HG03432 (cell line): Measurements from ENCODE around the gene ITGAD.

Experiments
- ATAC-seq: cut with Tn5 transposase; IDR thresholded peaks from one replicate; pipeline ENCODE4 v1.9.1; 2021; ENCODE audit warnings: mild to moderate bottlenecking, moderate library complexity; ENCODE audit not compliant: unreplicated experiment

ITGAD gene

DNA sequence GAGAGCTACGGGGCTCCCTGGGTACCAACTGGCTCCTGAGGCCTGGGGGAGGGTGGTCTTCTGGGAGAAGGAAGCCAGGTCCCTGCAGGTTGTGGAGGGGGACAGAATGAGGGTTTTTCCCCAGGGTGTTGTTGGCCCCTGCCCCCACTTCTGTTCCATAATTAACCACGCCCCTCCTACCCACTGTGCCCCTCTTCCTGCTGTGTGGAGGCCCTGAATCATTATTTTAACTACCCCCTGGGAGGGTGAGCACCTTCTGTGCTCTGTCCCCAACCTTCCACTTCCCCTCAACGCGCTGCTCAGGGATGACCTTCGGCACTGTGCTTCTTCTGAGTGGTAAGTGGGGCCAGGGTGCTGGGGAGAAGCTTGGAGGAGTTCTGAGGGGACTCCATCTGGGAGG is at the start of gene ITGAD:
Gene ITGAD, plus strand, starts transcription at position 280 of the 400 bp plus-strand sequence. Its CDS starts 26 bp downstream, at position 306.
- no peak for ATAC-seq

DNA sequence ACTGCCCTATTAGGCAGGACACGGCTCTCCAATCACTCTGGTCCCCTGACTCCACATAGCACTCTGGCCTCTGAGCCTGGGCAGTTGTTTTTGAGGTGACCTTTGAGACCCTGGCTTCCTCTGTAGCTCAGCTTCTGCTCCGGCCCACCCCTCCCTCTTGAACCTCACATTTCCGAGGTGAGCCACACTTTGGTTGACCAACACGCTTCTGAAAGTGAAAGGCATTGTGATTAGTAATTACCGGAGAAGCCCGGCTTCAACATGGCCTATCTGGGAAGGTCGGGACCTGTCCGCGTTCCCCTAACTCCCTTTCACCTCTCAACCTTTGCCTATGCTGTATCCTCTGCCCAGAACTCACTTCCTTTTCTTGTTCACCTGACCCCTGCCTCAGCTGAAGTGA is 48.4 kb upstream of the ITGAD start:
- ATAC-seq, result peak; percentile 96

DNA sequence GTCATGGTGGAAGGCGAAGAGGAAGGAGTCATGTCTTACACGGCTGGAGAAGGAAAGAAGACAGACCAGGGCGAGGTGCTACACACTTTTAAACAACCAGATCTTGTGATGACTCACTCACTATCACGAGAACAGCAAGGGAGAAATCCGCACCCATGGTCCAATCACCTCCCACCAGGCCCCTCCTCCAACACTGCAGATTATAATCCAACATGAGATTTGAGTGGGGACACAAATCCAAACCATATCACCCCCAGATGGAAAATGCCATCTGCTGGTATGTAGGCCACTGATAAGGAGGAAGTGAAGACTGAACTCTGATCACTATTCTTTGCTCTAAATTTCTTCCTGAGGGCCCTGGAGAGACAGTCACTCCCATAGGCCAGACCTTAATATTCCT is 45.7 kb upstream of the ITGAD start:
- ATAC-seq, result no peak

DNA sequence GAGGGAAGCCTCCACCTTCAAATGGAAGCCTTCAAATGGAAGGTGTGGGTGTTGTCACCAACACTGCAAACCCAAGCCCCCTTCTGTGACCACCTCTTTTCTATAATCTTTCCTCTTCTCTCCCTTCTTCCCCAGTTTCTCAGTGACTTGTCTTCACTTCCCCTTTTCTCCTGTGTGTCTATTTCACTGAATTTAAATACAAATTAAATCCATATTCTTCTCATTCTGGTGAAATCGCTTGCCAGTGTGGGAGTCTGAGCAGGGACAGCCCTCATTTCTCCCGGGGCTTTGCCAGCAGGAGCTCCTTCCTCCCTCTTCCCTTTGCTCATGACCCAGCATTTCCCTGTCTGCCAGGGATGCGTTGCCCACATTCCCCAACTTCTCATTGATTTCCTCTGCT is 44.6 kb upstream of the ITGAD start:
- no peak for ATAC-seq

DNA sequence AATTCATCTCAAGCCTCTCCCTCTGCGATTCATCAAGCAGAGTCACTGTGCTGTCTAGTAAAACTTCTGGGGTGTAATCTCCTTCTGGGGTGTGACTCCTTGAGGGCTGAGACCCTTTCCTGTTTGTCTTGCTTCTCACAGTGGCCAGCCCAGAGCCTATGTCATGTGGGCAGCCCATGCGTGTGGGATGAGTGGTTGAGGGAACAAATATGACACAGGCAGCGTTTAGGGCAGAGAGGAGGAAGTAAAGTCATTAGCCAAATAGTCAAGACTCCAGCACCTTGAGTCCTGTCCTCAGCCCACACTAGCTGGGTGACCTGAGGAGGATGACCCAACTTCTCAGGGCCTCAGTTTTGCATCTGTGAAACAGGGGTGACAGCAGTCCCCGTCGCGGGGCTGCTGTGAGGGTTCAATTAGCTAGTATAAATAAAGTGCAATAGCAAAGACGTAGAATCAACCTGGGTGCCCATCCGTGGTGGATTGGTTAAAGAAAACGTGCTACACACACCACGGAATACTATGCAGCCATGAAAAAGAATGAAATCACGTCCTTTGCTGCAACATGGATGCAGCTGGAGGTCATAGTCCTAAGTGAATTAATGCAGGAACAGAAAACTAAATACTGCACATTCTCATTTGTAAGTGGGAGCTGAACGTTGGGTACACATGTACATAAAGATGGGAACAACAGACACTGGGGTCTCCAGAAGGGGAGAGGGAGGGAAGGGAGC is 42.7 kb upstream of the ITGAD start:
- ATAC-seq, result no peak

- ATAC-seq, result no peak
These were observed 41.7 kb upstream of the ITGAD start for GRCh38 chr16:31351246-31351941.

DNA sequence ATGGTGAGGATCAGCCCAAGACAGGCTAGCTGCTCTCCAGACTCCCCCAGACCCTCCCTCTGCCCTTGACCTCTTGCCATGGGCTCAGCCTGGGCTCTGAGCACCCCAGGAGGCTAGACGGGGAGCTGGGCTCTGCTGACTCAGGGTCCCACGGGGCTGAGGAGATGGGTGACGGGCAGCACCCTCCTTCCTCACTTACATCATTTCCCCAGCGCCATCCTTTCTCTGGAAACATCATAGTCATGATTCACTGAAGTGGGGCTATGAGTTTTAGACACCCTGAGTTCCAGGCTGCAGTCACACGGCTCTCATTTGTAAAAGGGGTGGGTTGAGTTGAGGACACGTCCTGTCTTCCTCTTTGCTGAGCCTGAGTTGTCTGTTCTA is 41.2 kb upstream of the ITGAD start:
- no peak for ATAC-seq

- ATAC-seq, result no peak
These were observed 40.6 kb upstream of the ITGAD start for GRCh38 chr16:31352376-31353115.

DNA sequence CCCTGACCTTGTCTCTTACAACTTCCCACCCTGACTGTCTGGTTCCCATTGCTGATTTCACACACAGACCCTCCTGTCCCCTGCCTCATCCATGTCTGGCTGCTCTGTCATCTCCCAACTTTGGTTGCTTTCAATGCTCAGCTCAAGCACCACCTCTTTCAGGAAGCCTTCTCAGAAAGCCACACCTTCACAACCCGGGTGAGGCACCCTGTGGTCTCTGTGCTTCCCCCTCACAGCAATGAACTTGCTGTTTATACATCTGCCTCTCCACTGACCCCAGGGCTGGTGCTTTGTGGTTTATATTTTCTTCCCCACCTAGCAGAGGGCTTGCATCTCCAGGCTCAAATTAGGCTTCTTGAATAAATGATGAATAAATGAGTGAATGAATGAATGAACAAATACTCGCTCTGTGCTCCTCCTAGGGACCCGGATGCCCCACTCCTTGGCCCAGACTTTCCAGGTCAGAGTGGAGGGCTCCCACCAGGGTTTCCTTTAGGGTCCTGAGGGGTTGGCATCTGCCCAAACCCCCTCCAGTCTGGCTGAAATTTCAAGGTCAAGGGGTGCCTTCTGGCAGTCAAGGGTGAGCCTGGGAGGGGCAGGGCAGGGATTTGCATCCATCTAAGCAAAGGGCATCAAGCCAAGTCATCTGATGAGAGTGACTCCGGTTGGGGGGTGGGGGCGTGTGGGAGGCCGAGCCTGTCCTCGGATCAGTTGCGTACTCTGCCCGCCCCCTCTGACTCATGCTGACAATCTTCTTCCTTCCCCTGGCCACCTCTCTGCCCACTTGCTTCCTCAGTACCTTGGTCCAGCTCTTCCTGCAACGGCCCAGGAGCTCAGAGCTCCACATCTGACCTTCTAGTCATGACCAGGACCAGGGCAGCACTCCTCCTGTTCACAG is 38.5 kb upstream of the ITGAD start, which contains the start of gene ITGAX:
Gene ITGAX, plus strand, starts transcription at position 783 of the 898 bp plus-strand sequence. Its CDS starts 79 bp downstream, at position 862.
- ATAC-seq, result peak; percentile 79

- ATAC-seq, result no peak
These were observed 37.6 kb upstream of the ITGAD start for GRCh38 chr16:31355431-31356100.

DNA sequence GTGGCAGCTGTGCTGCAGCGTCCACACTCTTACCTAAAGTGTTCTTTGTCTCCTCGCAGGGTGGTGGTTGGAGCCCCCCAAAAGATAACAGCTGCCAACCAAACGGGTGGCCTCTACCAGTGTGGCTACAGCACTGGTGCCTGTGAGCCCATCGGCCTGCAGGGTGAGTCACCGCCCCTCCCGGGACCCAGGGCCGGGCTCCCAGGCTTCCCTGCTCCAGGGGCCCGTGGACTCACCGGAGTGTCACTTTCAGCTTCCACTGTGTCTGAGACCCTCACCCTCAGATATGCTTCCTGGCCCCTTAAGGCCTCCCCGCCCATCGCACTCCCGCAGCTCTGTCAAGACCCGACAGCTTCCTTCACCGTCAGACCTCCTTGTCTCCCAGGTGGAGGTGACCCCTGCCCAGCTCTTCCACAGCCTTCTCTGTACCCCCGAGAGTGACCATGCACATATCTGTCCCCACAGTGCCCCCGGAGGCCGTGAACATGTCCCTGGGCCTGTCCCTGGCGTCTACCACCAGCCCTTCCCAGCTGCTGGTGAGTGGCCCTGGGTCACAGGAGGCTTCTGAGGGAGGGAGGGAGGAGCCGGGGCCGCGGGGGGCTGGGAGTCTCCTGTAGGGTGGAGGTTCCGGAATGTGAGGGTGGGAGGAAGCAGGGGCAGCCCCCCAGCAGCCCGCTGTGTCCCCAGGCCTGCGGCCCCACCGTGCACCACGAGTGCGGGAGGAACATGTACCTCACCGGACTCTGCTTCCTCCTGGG is 36.4 kb upstream of the ITGAD start:
- ATAC-seq, result no peak

- ATAC-seq, result no peak
These were observed 35.6 kb upstream of the ITGAD start for GRCh38 chr16:31357324-31358109.

DNA sequence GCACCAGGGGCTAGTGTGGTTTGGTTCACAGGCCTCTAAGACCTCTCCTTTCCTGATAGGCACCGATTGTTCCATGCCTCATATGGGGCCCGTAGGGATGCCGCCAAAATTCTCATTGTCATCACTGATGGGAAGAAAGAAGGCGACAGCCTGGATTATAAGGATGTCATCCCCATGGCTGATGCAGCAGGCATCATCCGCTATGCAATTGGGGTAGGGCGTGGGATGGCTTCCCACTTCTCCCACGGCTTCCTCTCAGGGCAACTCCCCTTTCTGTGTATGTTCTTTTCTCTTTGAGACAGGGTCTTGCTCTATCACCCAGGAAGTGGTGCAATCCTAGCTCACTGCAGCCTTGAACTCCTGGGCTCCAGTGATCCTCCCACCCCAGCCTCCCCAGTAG is 32.9 kb upstream of the ITGAD start:
- no peak for ATAC-seq

DNA sequence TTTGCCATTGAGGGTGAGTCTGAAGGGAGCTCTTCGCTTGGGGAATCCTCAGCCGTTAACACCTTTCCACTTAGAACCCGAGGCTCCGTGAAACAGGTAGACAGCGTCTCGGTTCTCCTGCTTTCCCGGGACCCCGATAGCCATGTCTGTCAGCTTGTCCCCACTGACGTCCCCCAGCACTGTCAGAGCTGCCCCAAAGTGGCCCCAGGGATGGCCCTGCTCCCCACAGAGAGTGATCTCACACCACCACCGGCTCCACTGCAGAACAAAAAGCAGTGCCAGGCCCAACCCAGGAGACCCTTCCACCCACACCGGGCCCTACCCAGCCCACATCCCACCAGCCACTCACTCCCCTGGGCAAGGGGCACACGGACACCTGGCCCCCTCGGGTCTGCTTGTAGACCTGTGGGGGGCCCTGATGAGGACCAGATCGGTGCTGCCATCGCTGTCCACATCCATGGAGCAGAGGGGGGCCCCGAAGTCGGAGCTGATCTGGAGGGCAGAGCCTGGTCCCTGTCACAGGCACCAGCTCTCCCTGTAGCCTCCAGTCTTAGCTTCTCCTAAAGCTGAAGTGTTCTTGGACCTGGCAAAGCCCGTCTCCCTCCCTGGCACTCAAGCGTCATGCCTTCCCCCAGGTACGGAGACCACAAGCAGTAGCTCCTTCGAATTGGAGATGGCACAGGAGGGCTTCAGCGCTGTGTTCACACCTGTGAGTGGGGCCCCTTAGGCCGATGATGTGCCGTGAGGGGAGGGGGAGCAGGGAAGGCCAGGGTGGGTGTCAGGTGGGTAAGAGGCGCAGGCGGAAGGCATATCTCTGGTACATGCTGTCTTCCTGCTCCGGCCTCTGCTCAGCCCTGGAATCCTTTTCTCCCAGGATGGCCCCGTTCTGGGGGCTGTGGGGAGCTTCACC is 31.7 kb upstream of the ITGAD start:
- ATAC-seq, result no peak

DNA sequence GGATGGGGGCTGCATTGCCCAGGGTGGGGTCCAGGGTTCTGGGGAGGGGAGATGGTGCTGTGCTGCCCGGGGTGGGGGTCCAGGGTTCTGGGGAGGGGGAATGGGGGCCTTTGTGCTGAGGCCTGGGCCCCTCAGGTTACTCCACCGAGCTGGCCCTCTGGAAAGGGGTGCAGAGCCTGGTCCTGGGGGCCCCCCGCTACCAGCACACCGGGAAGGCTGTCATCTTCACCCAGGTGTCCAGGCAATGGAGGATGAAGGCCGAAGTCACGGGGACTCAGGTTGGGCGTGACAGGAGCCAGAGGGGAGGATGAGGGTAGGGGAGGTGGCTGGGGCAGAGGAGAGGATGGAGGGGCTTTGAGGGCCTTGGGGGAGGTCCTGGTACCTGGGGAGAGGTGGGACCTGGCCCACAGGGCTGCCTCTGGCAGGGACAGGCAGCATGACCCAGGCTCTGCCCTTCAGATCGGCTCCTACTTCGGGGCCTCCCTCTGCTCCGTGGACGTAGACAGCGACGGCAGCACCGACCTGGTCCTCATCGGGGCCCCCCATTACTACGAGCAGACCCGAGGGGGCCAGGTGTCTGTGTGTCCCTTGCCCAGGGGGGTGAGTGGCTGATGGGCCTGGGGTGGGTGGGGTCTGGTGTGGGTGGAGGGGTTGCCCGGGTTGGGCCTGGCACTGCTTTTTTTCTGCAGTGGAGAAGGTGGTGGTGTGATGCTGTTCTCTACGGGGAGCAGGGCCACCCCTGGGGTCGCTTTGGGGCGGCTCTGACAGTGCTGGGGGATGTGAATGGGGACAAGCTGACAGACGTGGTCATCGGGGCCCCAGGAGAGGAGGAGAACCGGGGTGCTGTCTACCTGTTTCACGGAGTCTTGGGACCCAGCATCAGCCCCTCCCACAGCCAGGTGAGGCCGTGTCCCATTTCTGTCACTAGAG is 30.4 kb upstream of the ITGAD start:
- no peak for ATAC-seq

- no peak for ATAC-seq
These were observed 29.4 kb upstream of the ITGAD start for GRCh38 chr16:31363721-31364120.

- no peak for ATAC-seq
These were observed 28.7 kb upstream of the ITGAD start for GRCh38 chr16:31364421-31364820.
